GM15510 (cell line): ENCODE data around the gene USP19.

Experiments
- POLR2A ChIP-seq: IDR thresholded peaks from 3 replicates; pipeline ENCODE4 v1.6.1; 2011; ENCODE audit warnings: borderline replicate concordance; ENCODE audit not compliant: insufficient read length; ENCODE audit errors: extremely low read depth

USP19 gene

GRCh38 chr3:49151610-49152009, 31.0 kb upstream of the USP19 start:
- no peak for TF ChIP-seq POLR2A

- TF ChIP-seq POLR2A, result no peak
Measured at GRCh38 chr3:49148159-49148558, 27.5 kb upstream of the USP19 start.

- no peak for TF ChIP-seq POLR2A
Measured at GRCh38 chr3:49140080-49140479, 19.5 kb upstream of the USP19 start.

GRCh38 chr3:49135499-49135898, 14.9 kb upstream of the USP19 start:
- TF ChIP-seq POLR2A, result no peak

GRCh38 chr3:49134471-49135265, 14.0 kb upstream of the USP19 start:
- TF ChIP-seq POLR2A, result no peak

- no peak for TF ChIP-seq POLR2A
Measured at GRCh38 chr3:49133226-49133951, 12.8 kb upstream of the USP19 start.

GRCh38 chr3:49132437-49133225, 12.0 kb upstream of the USP19 start, which contains the start of gene LAMB2:
TSS of gene LAMB2 (minus strand) at chr3:49133050. CDS start at chr3:49132867, 183 bp downstream.
- TF ChIP-seq POLR2A, result no peak

- no peak for TF ChIP-seq POLR2A
Measured at GRCh38 chr3:49132073-49132436, 11.4 kb upstream of the USP19 start.

- TF ChIP-seq POLR2A, result no peak
Measured at GRCh38 chr3:49131576-49131975, 11.0 kb upstream of the USP19 start.

- TF ChIP-seq POLR2A, result no peak
Measured at GRCh38 chr3:49131040-49131439, 10.4 kb upstream of the USP19 start.

GRCh38 chr3:49124991-49125670, 4.5 kb upstream of the USP19 start:
- TF ChIP-seq POLR2A, result no peak

GRCh38 chr3:49124203-49124602, 3.6 kb upstream of the USP19 start:
- TF ChIP-seq POLR2A, result no peak

GRCh38 chr3:49123687-49124086, 3.1 kb upstream of the USP19 start:
- TF ChIP-seq POLR2A, result no peak

- TF ChIP-seq POLR2A, result no peak
Measured at GRCh38 chr3:49122886-49123545, 2.4 kb upstream of the USP19 start.
